Stimulated activated CD8-positive, alpha-beta memory T cell treated with anti-CD3 and anti-CD28 coated beads, Interleukin-7, amount 100 ng/mL, for 1 hour (primary cell): ENCODE data around the gene NEUROG2.
"Not testable (repeated sequence)": the region's sequence is repeated elsewhere in the genome, so short reads cannot be mapped to it uniquely, and the experiment has no call there.

ENCODE experiments used
- DNase-seq, 2 donors: peaks; one replicate each; pipeline ENCODE4 v3.0.0-alpha.2; 2020; ENCODE audit warnings: low read depth in 2 of 2

NEUROG2 gene

GRCh38 chr4:112490808-112491207 lies 25.2 kb downstream of the NEUROG2 start:
- not testable (repeated sequence) for DNase-seq

- no peak for DNase-seq
Observed at GRCh38 chr4:112485930-112486329, 30.1 kb downstream of the NEUROG2 start.

- no peak for DNase-seq
Observed at GRCh38 chr4:112473985-112474384, 42.0 kb downstream of the NEUROG2 start.

GRCh38 chr4:112472318-112472717 lies 43.7 kb downstream of the NEUROG2 start:
- DNase-seq: no peak
